Nucleus accumbens (tissue), 56 donors: ENCODE measurements around the gene ZNF124.
"Not testable (repeated sequence)": the region's sequence is repeated elsewhere in the genome, so short reads cannot be mapped to it uniquely, and the experiment has no call there.

Experiments used
- DNase-seq, 56 donors: peaks; one replicate each; lab custom pipeline; 2025; lab: John Stamatoyannopoulos, UW

Gene ZNF124

GRCh38 chr1:247173431-247173830 is 1.6 kb upstream of the ZNF124 start:
- DNase-seq: no peak

- DNase-seq: no peak
Observed at GRCh38 chr1:247172996-247173395, 1.2 kb upstream of the ZNF124 start.

GRCh38 chr1:247171443-247171842 is 377 bp downstream of the ZNF124 start:
- DNase-seq: not testable (repeated sequence)

- no peak for DNase-seq
Observed at GRCh38 chr1:247165674-247166073, 6.1 kb downstream of the ZNF124 start.

GRCh38 chr1:247164694-247165093 is 7.1 kb downstream of the ZNF124 start:
- DNase-seq: no peak

- no peak for DNase-seq
Observed at GRCh38 chr1:247156787-247157232, 15.0 kb downstream of the ZNF124 start.

- no peak for DNase-seq
Observed at GRCh38 chr1:247147781-247148180, 24.0 kb downstream of the ZNF124 start.

- not testable (repeated sequence) for DNase-seq
Observed at GRCh38 chr1:247147120-247147519, 24.7 kb downstream of the ZNF124 start.

- DNase-seq: no peak
Observed at GRCh38 chr1:247146671-247147070, 25.1 kb downstream of the ZNF124 start.

- no peak for DNase-seq
Observed at GRCh38 chr1:247145279-247145678, 26.5 kb downstream of the ZNF124 start.

- not testable (repeated sequence) for DNase-seq
Observed at GRCh38 chr1:247139557-247139956, 32.3 kb downstream of the ZNF124 start.

- DNase-seq: no peak
Observed at GRCh38 chr1:247131236-247131635, 40.6 kb downstream of the ZNF124 start.

GRCh38 chr1:247127519-247128282 is 44.1 kb downstream of the ZNF124 start:
- not testable (repeated sequence) for DNase-seq

- DNase-seq: not testable (repeated sequence)
Observed at GRCh38 chr1:247126601-247127000, 45.2 kb downstream of the ZNF124 start.

GRCh38 chr1:247126166-247126565 is 45.7 kb downstream of the ZNF124 start:
- not testable (repeated sequence) for DNase-seq

- DNase-seq: no peak
Observed at GRCh38 chr1:247121382-247121781, 50.4 kb downstream of the ZNF124 start.

GRCh38 chr1:247120408-247120668 is 51.5 kb downstream of the ZNF124 start:
- DNase-seq: not testable (repeated sequence)

GRCh38 chr1:247119600-247120407 is 52.0 kb downstream of the ZNF124 start:
- DNase-seq: no peak

GRCh38 chr1:247118946-247119446 is 52.8 kb downstream of the ZNF124 start:
- DNase-seq: no peak

GRCh38 chr1:247115545-247115944 is 56.3 kb downstream of the ZNF124 start:
- no peak for DNase-seq

GRCh38 chr1:247115141-247115510 is 56.7 kb downstream of the ZNF124 start:
- DNase-seq: no peak
